ENCODE results near the gene ATP1B3.

DNA sequence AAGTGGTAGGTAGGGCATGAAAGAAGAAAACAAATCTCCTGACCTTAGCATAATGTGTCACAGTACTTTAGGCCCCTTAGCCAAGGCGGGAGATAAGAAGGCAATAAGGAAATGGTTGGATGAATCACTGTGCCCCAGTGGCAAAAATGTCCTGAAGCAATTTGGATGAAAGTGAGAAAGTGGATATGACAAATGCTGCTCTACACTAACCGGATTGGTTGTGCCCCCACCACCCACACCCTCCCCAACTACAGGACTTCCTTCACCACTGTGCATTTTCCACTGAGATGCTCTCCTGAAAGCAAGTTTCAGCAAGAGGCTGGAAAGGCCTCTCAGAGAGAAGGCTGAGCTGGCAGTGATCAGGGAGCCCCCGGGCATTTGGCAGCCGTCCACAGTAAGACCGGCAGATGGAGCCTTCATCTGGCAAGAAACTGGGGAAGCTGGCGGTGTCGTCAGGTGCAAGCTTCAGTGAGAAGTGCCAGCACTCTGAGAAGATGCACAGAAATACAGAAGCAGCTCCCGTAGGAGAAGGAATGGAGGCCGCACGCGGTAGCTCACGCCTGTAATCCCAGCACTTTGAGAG is 63.8 kb downstream of the ATP1B3 start:
- TF ChIP-seq, protein P1, sequence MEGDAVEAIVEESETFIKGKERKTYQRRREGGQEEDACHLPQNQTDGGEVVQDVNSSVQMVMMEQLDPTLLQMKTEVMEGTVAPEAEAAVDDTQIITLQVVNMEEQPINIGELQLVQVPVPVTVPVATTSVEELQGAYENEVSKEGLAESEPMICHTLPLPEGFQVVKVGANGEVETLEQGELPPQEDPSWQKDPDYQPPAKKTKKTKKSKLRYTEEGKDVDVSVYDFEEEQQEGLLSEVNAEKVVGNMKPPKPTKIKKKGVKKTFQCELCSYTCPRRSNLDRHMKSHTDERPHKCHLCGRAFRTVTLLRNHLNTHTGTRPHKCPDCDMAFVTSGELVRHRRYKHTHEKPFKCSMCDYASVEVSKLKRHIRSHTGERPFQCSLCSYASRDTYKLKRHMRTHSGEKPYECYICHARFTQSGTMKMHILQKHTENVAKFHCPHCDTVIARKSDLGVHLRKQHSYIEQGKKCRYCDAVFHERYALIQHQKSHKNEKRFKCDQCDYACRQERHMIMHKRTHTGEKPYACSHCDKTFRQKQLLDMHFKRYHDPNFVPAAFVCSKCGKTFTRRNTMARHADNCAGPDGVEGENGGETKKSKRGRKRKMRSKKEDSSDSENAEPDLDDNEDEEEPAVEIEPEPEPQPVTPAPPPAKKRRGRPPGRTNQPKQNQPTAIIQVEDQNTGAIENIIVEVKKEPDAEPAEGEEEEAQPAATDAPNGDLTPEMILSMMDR (IDR thresholded peaks at IDR 0.05; ENCODE audit: low read length): no peak
- no peak for TF ChIP-seq EZH2 (optimal IDR thresholded peaks at IDR 0.05; ENCODE audit: low read depth, low read length)
